Neuron (in vitro differentiated cells): Measurements from ENCODE around the gene DHRSX.
"Not testable (repeated sequence)": the region's sequence is repeated elsewhere in the genome, so short reads cannot be mapped to it uniquely, and the experiment has no call there.

Experiments
- H2AFZ ChIP-seq: one replicate; pipeline ENCODE4 v1.6.1; 2013; ENCODE audit warnings: low read depth, mild to moderate bottlenecking, inconsistent platforms, low read length, moderate library complexity
- H3K27me3 ChIP-seq: one replicate; pipeline ENCODE4 v1.6.1; 2013; ENCODE audit warnings: low read length; ENCODE audit not compliant: insufficient read depth
- H3K36me3 ChIP-seq: one replicate; pipeline ENCODE4 v1.6.1; 2013; ENCODE audit warnings: low read length; ENCODE audit not compliant: insufficient read depth
- H3K4me1 ChIP-seq: one replicate; pipeline ENCODE4 v1.6.1; 2013; ENCODE audit warnings: low read length; ENCODE audit not compliant: insufficient read depth
- H3K4me3 ChIP-seq: 2 replicates; pipeline ENCODE4 v1.5.1; 2013; ENCODE audit warnings: mild to moderate bottlenecking, low read length, moderate library complexity
- H3K9me3 ChIP-seq: one replicate; pipeline ENCODE4 v1.6.1; 2013; ENCODE audit warnings: low read length

Gene DHRSX

DNA sequence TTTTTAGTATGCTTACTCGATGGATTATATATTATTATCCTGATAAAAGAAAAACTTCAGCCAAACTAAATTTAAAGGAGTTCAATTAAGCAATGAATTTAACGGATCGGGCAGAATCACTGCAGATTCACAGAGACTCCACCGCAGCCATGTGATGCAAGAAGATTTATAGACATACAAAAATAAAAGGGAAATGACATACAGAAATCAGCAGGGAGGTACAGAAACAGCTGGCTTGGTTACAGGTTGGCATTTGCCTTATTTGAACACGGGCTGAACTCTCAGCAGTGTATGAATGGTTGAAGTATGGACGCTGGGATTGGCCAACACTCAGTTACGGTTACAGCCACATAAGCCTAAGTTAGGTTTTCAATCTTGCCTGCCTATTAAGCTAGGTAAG is 35.4 kb upstream of the DHRSX start:
- Histone ChIP-seq H2AFZ (no peak overlapping the region), H3K36me3 (no peaks in the 10 kb centered on the region), H3K27me3 (no peaks in the 10 kb centered on the region), H3K4me1 (peaks cover 16% of the 10 kb centered on the region), H3K4me3 (no peak overlapping the region), H3K9me3 (no peaks in the 10 kb centered on the region)

DNA sequence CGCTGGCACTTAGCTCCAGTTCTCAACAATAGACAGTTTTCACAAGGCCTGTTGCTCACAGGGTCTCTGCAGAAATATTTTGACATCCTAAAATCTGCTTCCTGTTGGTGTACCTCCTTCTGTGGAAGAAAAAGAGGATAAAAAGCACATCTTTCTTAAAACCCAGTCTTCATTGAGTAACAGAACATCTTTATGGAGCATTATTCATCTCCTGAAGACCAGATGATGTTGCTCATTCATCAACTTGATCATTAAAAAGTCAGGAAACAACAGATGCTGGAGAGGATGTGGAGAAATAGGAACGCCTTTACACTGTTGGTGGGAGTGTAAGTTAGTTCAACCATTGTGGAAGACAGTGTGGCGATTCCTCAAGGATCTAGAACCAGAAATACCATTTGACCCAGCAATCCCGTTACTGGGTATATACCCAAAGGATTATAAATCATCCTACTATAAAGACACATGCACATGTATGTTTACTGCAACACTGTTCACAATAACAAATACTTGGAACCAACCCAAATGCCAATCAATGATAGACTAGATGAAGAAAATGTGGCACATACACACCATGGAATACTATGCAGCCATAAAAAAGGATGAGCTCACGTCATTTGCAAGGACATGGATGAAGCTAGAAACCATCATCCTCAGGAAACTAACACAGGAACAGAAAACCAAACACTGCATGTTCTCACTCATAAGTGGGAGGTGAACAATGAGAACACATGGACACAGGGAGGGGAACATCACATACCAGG is 33.7 kb upstream of the DHRSX start:
- not testable (repeated sequence) for H3K36me3 ChIP-seq, H3K27me3 ChIP-seq, H3K9me3 ChIP-seq, H2AFZ ChIP-seq, H3K4me3 ChIP-seq
- H3K4me1 ChIP-seq, result peaks cover 16% of the 10 kb centered on the region

DNA sequence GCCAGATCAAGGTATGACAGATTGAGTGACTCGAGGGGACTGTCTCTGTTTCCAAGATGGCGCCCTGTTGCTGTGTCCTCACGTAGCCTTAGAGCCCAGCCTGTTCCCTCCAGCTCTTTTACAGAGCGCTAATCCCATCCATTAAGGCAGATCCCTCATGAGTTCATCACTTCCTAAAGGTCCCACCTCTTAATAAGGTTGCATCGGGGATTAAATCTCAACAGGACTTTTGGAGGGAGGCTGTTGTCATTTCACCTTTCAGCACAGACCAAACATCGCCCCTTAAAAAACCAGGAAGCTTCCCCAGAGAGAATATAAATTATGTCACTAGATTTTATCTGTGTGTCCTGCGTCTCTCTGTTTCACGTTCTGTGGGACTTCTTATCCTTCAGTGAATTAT is 32.6 kb upstream of the DHRSX start:
- Histone ChIP-seq H2AFZ (no peak overlapping the region), H3K4me1 (peaks cover 14% of the 10 kb centered on the region), H3K9me3 (no peaks in the 10 kb centered on the region), H3K36me3 (no peaks in the 10 kb centered on the region), H3K4me3 (no peak overlapping the region), H3K27me3 (no peaks in the 10 kb centered on the region)

DNA sequence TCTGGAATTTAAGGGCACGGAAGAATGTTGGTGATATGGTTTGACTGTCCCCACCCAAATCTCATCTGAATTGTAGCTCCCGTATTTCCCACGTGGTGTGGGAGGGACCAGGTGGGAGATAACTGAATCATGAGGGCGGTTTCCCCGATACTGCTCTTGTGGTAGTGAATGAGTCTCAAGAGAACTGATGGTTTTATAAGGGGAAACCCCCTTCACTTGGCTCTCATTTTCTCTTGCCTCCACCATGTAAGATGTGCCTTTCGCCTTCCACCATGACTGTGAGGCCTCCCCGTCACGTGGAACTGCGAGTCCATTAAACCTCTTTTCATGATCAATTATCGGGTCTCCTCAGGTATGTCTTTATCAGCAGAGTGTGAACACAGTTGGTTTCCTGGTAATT is 25.6 kb upstream of the DHRSX start:
- no peaks in the 10 kb centered on the region for H3K4me1 ChIP-seq
- no peaks in the 10 kb centered on the region for H3K9me3 ChIP-seq

DNA sequence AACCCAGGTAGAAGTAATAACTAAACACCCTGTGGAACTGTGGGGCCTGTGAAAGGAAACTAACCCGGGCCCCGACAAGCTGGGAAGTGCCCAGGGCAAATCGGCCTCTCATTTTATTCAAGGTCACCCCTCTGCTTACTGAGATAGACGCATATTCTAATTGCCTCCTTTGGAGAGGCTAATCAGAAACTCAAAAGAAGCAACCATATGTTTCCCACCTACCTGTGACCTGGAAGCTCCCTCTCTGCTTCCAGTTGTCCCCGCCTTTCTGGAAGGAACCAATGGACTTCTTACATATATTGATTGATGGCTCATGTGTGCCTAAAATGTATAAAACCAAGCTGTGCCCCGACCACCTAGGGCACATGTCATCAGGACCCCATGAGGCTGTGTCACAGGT is 23.1 kb upstream of the DHRSX start:
- Histone ChIP-seq H3K27me3 (no peaks in the 10 kb centered on the region), H3K36me3 (no peaks in the 10 kb centered on the region), H2AFZ (no peak overlapping the region), H3K4me1 (no peaks in the 10 kb centered on the region), H3K4me3 (no peak overlapping the region), H3K9me3 (peaks cover 4% of the 10 kb centered on the region)

More for the DNA sequence above, 25.6 kb upstream of the DHRSX start:
- H2AFZ ChIP-seq, result no peak overlapping the region
- H3K4me3 ChIP-seq, result no peak overlapping the region
- H3K27me3 ChIP-seq, result no peaks in the 10 kb centered on the region
- H3K36me3 ChIP-seq, result no peaks in the 10 kb centered on the region

DNA sequence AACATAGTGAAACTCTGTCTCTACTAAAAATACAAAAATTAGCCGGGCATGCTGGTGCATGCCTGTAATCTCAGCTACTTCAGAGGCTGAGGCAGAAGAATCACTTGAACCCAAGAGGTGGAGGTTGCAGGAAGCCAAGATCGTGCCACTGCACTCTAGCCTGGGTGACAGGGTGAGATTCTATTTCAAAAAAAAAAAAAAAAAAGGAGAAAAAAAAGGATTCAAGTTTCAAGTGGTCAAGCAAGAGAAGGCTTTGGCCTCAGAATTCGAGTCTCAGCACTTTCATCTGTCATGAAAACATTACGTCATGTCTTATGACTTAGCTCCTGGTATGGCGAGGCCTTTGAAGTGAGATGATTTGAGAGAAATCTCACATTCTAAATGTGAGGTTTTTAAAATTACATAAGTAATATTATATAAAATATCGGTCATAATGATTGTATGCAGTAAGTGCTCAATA is 21.2 kb upstream of the DHRSX start:
- no peaks in the 10 kb centered on the region for H3K36me3 ChIP-seq
- no peak overlapping the region for H3K4me3 ChIP-seq
- H3K9me3 ChIP-seq, result peaks cover 4% of the 10 kb centered on the region
- H3K4me1 ChIP-seq, result peaks cover under 1% of the 10 kb centered on the region
- no peak overlapping the region for H2AFZ ChIP-seq
- no peaks in the 10 kb centered on the region for H3K27me3 ChIP-seq

DNA sequence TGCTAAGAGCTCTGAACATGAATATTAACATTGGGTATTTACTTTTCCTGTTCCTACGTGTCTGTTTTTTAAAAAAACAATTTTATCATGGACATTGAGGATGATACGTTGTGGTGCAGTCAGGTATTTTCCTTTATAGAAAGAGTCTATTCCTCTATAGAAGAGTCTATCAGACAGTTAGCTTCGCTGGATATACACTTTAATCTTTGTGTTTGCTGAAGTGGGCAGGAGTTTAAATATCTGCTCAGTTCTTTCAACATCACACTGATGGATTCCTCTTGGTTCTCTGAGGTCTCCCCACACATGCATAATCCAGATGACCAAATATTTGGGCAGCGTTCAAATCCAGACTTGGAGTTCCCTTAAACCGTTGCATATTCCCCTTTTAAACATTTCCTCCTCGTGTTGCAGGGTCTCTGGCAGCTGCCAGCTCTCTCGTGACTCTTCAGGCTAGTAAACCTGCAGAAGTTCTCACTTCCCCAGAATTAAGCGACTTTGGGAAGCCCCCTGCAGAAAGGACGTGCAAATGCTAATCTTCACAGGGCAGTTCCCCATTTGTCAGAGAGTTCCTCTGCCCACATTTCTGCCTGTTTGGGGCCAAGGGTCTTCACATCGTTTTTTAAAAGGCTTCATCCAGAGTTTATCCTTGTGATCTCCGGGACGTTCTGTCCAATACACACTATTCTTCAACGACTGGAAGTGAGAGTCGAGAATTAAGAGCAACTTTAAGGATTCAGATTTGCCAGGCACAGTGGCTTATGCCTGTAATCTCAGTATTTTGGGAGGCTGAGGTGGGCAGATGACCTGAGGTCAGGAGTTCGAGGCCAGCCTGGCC is 20.5 kb upstream of the DHRSX start:
- H3K4me1 ChIP-seq, result peaks cover 5% of the 10 kb centered on the region
- H3K27me3 ChIP-seq, result no peaks in the 10 kb centered on the region
- no peak overlapping the region for H3K4me3 ChIP-seq
- H3K36me3 ChIP-seq, result no peaks in the 10 kb centered on the region
- H2AFZ ChIP-seq, result no peak overlapping the region
- peaks cover 4% of the 10 kb centered on the region for H3K9me3 ChIP-seq

DNA sequence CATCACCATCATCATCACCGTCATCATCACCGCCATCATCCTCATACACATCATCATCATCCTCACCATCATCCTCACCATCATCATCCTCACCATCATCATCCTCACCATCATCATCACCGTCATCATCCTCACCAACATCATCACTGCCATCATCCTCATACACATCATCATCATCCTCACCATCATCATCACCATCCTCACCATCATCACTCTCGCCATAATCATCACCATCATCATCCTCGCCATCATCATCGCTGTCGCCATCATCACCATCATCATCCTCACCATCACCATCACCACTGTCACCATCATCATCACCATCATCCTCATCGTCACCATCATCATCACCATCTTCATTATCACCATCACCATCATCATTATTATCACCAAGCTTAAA is 19.8 kb upstream of the DHRSX start:
- H3K4me3 ChIP-seq, result no peak overlapping the region
- H3K36me3 ChIP-seq, result no peaks in the 10 kb centered on the region
- H3K4me1 ChIP-seq, result peaks cover 5% of the 10 kb centered on the region
- H3K9me3 ChIP-seq, result peaks cover 4% of the 10 kb centered on the region
- no peak overlapping the region for H2AFZ ChIP-seq
- no peaks in the 10 kb centered on the region for H3K27me3 ChIP-seq

DNA sequence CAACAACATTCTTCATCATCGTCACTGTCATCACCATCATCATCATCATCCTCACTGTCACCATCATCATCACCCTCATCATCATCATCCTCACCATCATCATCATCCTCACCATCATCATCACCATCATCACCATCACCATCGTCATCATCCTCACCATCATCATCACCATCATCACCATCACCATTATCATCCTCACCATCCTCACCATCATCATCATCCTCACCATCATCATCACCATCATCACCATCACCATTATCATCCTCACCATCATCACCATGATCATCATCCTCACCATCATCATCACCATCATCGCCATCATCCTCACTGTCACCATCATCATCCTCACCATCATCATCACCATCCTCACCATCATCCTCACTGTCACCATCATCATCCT is 18.9 kb upstream of the DHRSX start:
- not testable (repeated sequence) for H3K9me3 ChIP-seq

DNA sequence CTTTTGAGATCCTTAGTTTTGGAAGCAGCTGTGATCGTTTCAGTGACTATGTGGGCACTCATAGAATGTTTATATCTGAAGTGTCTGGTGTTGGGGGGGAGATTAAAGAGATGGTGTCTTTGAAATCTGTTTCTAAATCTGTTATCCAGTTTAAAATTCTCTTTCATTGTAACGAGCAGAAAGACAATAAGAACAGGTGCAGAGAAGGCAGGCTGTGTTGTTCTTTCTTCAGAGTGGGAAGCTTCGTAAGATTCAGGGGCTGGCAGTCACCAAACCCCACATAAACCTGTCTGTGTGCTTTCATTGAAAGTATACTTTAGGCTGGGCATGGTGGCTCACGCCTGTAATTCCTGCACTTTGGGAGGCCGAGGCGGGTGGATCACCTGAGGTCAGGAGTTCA is 16.3 kb upstream of the DHRSX start:
- no peak overlapping the region for H3K4me3 ChIP-seq
- no peaks in the 10 kb centered on the region for H3K27me3 ChIP-seq
- H2AFZ ChIP-seq, result no peak overlapping the region
- H3K9me3 ChIP-seq, result peaks cover 4% of the 10 kb centered on the region
- peaks cover 5% of the 10 kb centered on the region for H3K4me1 ChIP-seq
- H3K36me3 ChIP-seq, result no peaks in the 10 kb centered on the region

More for the DNA sequence above, 18.9 kb upstream of the DHRSX start:
- not testable (repeated sequence) for H2AFZ ChIP-seq, H3K4me1 ChIP-seq, H3K36me3 ChIP-seq, H3K4me3 ChIP-seq, H3K27me3 ChIP-seq

DNA sequence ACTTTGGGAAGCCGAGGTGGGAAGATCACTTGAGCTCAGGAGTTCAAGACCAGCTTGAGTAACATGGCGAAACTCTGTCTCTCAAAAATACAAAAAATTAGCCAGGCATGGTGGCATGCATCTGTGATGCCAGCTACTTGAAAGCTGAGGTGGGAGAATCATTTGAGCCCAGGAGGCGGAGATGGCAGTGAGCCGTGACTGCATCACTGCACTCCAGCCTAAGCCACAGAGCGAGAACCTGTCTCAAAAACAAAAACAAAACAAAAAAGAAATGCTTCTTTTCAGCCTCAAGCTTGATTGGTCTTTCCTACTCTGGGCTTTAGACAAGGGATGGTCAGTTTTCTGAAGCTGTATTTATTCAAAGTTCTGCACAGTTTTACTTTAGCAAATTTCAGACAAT is 15.8 kb upstream of the DHRSX start:
- Histone ChIP-seq H3K9me3 (peaks cover 4% of the 10 kb centered on the region), H3K4me3 (no peak overlapping the region), H3K27me3 (no peaks in the 10 kb centered on the region), H2AFZ (no peak overlapping the region), H3K36me3 (no peaks in the 10 kb centered on the region), H3K4me1 (peaks cover 5% of the 10 kb centered on the region)

DNA sequence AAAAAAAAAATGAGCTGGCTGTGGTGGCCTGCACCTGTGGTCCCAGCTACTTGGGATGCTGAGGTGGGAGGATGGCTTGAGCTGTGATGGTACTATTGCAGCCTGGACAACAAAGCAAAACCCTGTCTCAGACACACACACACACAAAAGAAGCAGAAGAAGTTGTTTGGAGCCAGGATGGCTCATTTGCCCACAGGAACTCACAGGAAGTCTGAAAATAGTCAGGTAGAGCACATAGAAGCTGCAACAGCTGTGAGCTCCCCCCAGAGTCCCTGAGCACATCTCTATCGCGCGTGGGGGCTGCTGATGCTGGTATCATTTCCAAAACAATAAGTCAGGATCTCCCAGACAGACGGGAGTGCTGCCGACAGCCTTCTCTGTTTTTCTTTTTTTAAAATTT is 13.4 kb upstream of the DHRSX start:
- Histone ChIP-seq H3K4me3 (no peak overlapping the region), H3K4me1 (peaks cover 5% of the 10 kb centered on the region), H3K9me3 (peaks cover 4% of the 10 kb centered on the region), H2AFZ (no peak overlapping the region), H3K36me3 (no peaks in the 10 kb centered on the region), H3K27me3 (no peaks in the 10 kb centered on the region)

DNA sequence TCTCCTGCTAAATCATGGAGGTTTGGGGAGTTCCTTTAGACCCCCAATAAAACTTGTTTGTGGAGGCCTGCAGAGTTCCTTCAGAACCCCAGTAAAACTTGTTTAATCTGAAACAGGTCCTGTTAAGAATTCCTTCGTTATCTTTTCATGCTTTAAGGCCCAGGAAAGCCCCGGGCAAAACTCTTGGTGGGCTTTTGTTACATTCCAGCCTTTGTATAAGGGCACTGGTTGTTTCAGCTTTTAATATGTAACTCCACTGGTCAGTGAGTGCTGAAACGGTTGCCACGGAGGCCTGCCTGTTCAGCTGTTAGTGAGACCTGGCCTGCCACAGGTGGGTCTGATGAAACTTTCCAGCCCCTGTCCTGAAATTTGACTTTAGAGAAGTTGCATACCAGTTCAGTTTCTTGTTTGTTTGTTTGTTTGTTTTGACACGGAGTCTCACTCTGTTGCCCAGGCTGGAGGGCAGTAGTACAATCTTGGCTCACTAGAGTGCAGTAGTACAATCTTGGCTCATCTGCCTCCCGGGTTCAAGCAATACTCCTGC is 12.4 kb upstream of the DHRSX start:
- no peaks in the 10 kb centered on the region for H3K27me3 ChIP-seq
- H2AFZ ChIP-seq, result no peak overlapping the region
- no peak overlapping the region for H3K4me3 ChIP-seq
- no peaks in the 10 kb centered on the region for H3K36me3 ChIP-seq
- H3K4me1 ChIP-seq, result peaks cover 5% of the 10 kb centered on the region
- H3K9me3 ChIP-seq, result peaks cover 4% of the 10 kb centered on the region
